Measurements from ENCODE around the gene SLC22A17.

The SLC22A17 gene

DNA sequence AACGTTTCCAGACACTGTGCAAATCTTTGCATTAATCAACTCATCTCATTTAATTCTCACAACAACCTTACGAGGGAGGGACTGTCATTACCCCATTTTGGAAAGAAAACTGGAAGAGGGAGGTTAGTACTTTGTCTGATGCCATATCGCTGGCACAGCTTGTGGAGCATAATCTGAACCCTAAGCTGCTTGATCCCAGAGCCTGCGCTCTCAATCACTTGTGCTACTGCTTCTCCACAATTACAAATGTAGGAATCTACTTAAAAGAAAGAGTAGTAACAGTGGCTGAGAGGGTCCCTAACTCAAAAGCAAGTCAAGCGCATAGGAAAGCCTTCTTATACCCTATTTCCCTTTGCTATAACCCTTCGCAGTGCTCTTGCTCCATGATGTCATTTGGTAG is 9.1 kb upstream of the SLC22A17 start:
- DNase-seq (ENCODE audit: low spot score) = no peak

- DNase-seq (ENCODE audit: low spot score) = no peak
These were observed 8.6 kb upstream of the SLC22A17 start for GRCh38 chr14:23361320-23361719.

DNA sequence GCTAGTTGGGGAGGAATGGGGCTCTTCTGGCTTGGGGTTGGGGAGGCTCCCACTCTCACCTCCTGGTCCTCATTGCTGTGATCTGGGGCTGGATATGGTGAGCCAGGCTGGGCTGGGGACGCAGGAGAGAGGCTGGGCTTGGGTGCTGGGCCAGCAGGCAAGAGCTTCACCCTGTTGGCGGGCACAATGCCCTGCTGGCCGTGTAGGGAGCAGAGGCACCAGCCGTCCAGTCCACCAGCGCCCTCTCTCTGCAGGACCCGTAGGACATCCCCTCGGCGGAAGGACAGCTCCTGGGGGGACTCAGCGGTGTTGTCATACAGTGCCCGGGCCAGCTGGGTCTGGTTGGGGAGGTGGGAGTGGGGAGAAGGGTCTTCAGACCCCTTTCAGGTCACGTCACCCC is 7.8 kb upstream of the SLC22A17 start:
- DNase-seq (ENCODE audit: low spot score) = no peak

DNA sequence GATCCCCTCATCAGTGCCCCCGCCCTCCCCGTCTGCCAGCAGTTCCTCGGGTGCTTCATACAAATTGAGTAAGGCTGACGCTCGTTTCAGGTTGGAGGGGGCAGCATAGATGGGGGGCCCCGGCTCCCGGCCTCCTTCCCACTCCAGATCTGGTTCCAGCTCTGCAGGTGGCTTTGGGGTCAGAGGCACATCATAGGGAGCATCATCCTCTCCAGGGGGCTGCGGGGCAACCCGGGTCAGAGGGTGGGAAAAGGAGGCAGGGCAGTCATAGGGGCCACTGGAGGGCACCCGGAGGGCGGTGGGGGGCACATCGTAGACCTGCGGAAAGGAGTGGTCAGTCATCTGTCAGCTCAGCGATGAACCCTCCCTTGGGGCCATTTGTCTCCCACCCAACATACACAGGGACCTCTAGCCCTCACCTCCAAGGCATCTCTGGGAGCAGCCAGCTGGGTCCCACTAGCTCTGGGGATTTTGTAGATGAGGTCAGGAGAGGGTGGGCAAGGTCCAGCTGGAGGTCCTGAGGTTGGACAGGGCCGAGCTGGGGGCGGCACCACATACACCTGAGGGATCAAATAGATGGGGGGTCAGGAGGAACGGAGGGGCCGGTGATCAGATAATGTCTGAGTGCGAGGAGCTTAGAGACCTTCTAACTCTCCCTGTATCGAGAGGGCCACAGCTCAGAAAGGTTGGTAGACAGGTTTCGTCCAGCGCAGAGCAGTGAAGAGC is 7.2 kb upstream of the SLC22A17 start:
- no peak for DNase-seq (ENCODE audit: low spot score)

DNA sequence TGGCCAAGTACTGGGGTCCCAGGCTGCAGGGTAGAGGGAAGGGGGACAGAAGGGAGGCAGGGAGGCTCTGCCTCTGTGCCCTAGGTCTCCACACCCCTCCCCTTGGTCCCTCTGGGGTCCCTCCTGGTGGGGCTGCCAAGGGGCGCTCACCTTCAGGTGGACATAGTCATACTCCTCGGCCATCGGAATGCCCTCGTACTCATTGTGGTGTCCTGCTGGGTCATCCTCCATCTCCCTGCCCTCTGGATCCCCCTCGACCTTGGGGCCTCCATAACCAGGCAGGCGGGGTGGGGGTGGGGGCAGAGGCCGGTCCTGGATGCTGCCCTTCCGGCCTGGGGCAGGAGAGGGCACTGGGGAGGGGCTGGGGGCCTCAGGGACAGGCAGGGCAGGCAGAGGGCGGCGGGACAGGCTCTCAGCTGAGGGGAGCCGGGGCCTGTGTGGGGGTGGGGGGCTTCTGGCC is 6.5 kb upstream of the SLC22A17 start:
- DNase-seq (ENCODE audit: low spot score) = no peak

- DNase-seq (ENCODE audit: low spot score) = no peak
These were observed 6.0 kb upstream of the SLC22A17 start for GRCh38 chr14:23358553-23359166.

DNA sequence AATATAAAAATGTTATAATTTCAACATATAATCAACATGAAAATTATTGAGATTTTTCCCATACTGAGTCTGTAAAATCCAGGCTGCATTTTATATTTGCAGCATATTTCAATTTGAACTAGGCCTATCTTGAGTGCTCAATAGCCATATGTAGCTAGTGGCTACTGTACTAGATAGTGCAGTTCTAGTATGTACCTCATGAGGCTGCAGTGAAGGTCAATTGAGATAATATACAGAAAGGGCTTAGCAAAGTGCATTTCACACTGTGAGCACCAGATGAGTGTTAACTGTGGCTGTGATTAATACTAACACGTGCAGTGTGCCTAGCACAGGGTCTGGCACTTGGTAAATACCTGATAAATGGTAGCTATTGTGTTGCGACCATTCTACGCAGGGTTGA is 5.4 kb upstream of the SLC22A17 start:
- DNase-seq (ENCODE audit: low spot score) = no peak

DNA sequence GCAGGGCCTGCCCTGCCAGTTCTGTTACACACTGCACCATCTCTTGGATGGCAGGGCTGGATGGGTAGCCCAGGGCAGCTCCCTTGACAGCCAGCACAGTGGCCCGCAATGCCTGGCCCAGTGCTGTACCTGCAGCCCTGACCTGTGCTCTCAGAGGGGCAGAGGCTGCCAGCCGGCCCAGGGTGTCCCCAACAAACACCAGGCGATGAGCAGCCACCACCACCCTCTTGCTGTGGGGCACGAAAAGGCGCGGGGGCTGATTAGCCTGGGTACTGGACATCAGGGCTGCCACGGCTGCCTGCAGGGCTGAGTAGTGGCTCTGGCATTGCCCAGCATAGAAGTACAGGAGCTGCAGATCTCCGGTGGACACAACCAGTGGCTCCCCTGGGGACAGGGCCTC is 4.6 kb upstream of the SLC22A17 start:
- DNase-seq (ENCODE audit: low spot score) = no peak

DNA sequence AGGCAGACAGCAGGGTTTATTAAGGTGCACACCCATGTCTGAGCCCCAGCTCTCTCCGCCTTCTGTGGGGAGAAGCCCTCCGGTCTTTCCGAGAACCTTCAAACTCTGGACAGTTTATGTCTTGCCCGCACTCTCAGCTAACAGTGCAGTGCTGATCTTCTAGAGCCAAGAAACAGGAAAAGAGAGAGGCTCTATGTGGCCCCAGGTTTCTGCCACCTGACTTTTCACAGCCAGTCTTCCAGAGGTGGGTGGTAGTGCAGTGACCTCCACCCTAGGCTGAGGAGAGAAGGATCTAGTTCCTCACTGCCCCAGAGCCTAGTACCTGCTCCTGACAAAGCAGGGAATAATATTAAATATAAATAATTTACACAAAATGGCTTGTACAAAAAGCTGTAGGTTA is 4.0 kb upstream of the SLC22A17 start:
- DNase-seq (ENCODE audit: low spot score) = no peak

DNA sequence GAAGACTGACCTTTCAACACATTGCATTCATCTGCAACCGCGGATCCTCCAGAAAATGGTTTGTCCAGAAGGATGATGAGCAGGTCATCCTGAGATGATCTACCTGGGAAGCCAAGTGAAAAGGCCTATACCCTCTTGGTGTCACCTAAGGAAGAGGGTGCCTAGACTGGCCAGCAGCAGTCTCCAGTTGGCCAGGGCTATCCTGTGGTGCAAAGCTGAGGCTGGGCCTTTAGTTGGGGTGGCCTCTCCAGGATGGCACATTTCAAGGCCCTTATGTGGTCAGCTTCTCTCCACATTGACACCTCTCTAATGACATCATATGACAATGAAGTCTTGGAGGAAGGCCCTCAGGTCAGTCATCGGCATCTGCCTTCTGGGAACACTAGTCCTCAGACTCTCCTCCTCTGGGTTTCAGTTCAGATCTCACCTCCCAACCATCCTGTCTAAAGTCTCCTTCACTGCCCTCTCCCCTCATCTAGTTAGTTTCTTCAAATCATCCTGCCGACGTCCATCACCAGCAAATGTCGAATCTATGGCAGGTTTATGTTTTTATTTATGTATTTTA is 3.3 kb upstream of the SLC22A17 start:
- DNase-seq (ENCODE audit: low spot score) = no peak

- no peak for DNase-seq (ENCODE audit: low spot score)
These were observed 2.3 kb upstream of the SLC22A17 start for GRCh38 chr14:23354990-23355389.

DNA sequence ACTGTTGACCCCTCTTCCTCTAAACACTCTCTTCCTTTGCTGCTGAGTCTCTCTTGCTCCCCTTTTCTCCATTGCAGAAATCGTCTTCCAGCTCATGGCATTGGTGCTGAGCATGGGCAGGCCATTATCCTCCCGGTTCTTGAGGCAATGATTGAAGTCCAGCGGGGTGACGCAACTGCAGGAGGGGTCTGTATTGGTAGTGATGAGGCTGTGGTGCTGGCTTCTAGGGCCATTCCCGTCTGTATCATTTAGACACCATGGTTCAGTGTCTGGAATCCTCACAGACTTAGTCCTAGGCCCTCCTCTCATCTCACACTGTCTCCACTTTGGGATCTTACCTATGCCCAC is 720 bp upstream of the SLC22A17 start:
- no peak for DNase-seq (ENCODE audit: low spot score)

DNA sequence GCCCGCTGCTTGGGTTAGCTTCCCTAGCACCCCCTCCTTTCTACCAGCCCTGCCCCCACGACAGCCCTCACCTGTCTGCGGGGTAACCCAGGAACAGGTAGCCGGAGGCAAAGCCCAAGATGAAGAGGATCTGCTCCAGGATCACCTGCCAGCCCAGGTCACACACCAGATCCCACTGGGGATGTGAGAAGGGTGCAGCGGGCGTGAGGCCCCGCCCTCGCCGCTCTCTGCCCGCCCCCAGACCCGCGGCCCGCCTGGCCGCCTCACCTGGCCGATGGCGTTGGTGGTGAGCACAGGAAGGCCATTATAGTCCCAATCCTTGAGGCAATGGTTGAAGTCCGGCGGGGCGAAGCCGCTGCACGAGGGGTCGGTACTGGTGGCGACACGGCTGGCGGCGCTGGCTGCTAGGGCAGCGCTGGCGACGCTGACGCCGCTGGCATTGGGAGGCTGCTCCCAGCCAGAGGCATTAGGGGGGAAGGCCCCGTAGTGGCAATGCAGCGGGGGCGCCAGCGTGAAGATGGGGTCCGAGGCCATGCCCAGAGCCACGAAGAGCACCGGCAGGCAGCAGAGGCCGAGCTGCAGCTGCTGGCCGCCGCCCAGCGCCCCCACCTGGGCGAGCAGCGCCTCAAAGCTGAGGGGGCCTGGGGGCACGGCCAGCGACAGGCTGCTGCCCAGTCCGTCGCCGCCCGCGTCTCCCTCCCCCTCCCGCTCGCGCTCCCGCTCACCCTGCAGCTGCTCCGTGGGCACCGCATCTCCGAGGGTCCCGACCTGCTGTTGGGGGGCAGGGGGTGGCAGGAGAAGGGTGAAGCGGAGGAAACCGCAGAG is 794 bp downstream of the SLC22A17 start:
- no peak for DNase-seq (ENCODE audit: low spot score)

DNA sequence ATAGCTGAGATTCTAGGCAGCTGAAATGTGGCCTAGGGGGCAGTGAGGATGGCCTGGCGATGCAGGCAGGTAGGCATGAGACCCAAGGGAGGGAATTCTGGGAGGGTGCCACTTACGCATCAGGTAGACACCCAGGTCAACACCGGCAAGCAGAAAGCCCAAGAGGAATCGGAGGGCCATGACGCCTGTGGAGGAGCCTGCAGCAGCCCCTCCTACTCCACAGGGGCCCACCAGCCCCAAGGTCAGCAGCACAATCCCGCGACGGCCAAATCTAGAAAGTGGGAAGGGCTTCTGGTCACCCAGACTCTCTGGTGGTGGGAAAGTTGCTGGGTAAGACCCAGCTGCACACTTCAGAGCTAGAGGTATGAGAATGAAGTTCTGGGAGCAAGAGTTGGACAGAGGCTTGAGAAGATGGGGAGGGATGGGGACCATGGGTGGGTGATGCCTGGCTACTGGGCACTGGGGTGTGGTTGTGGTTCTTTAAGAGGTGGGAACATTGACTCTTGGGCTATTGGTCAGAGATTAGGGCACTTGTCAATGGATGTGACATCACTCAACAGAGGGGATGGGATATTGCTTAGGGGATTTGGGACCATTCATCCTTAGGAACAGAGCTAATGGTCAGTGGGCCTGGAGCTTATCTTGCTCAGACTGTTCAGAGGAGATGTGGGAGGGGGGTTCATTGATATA is 3.4 kb downstream of the SLC22A17 start:
- no peak for DNase-seq (ENCODE audit: low spot score)

DNA sequence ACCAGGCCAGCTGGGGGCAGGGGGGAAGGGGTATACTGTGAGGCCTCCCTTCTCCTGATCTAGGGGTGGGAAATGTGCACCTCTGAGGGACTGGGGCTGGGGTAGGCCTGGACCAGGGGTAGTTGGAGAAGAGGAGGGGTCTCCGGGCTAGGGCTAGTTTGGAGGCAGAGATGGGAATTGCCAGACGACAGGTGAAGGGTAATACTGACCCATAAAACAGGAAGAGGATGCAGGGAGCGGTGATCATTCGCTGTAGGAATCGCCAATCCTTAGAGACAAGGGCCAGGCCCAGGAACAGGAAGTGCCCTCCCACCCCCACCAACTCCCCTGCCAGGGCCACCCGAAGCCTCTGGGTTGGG is 4.4 kb downstream of the SLC22A17 start:
- no peak for DNase-seq (ENCODE audit: low spot score)

DNA sequence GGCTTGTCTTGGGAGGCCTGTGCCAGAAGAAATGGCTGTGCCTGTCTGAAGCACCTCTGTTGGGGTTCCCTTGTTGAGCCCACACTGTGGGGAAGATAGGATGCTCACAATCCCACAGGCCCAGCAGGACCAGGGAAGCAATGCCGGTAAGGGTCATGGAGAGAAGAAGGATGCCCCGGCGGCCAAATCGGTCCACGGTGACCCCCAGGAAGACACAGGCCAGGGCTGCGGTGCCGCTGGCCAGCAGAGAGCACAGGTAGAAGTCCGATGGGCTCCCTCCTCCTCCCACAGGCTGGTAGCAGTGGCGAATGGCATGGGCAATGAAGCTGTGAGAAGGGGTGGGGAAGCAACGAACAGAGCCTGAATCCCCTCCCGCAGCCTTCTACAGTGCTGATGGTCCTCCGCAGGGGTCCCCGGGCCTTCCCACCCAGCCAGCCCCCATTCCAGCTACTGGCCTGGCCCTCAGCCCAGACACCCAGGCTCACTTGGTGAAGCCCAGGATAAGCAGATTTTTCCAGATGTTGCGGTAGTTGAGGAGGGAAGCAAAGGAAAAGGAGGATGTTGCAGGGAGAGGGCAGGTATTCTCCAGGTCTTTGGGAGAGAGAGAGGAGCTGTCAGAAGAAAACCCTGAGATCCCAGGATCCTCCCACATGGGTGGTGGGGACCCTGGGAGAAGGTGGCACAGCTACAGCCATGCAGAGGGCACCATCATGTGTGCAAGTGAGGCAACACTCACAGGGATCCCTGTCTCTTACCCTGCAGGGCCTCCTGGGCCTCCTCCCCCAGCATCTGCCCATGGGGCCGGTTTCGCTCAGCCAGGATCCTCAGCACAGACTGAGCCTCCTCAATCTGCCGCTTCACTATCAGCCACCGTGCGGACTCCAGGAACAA is 5.0 kb downstream of the SLC22A17 start:
- no peak for DNase-seq (ENCODE audit: low spot score)

DNA sequence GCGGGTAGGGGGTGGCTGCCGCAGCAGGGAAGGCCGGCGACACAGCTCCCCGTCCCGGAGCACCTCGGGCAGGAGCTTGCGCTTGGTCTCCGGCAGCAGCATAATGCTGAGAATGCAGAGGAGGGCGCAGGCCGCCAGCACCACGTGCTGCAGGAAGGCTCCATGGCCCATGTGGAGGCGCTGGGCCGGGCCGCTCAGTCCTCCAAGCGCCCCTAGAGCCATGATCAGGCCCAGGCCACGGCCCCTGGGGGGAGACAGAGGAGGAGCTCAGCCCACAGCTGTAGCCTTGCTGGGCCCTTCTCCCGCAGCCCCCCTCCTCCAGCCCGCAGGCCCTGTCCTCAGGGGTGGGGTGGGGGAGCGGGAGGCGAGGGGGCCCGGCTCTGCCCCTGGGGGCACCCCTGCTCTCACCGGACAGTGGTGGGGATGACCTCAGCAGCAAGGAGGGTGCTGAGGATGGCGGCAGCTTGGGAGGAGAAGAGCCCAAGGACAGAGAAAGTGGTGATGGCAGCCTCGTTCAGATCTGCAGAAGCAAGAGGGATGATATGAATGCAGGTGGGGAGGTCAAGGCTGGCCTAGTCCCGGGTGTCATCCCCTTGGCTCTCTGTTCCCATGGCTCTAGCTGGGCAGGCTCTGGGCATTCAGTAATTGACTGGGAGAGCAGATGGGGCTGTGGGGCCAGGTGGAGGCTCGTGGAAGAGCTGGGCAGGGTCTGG is 5.8 kb downstream of the SLC22A17 start:
- DNase-seq (ENCODE audit: low spot score) = no peak

DNA sequence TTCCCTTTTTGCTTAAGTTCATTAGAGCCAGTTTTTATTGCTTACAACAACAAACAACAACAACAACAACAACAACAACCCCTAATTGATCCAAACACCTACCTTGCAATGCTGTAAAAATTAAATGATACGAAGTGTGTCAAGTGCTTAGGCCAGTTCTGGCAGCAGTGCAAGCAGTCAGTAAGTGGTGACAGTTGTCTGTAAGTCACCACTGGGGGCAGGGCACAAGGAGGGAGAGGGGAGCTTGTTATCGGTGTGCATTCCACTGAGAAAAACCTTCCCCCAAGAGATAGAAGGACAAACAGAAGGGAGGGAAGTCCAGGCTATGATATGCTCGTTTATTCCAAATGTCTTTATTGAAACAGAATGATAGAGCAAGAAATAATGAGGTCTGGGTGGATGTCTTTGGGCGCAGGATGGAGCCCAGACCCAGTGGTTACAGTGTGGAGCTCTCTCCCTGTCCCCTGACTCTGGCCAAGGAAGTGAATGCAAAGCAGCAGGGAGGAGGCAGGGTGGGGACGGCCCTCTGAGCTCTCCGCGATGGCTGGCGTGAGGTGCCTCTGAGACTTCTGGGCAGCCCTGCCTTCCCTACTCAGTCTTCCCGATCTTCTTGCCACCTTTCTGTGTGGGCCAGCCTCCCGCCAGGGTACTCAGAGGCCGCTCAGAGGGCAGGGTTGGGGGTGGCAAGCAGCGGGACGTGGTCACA is 6.5 kb downstream of the SLC22A17 start:
- DNase-seq (ENCODE audit: low spot score) = no peak

GRCh38 chr14:23344481-23344880 is 8.2 kb downstream of the SLC22A17 start:
- no peak for DNase-seq (ENCODE audit: low spot score)
